ENCODE data around the gene RSPO4. TPM values are rescaled to one million over a fixed set of nuclear protein-coding genes. Genes with fewer than 3 reads are reported as not detected.

The RSPO4 gene
- total RNA-seq, 1 experiment from 2014 or later, result not detected

DNA sequence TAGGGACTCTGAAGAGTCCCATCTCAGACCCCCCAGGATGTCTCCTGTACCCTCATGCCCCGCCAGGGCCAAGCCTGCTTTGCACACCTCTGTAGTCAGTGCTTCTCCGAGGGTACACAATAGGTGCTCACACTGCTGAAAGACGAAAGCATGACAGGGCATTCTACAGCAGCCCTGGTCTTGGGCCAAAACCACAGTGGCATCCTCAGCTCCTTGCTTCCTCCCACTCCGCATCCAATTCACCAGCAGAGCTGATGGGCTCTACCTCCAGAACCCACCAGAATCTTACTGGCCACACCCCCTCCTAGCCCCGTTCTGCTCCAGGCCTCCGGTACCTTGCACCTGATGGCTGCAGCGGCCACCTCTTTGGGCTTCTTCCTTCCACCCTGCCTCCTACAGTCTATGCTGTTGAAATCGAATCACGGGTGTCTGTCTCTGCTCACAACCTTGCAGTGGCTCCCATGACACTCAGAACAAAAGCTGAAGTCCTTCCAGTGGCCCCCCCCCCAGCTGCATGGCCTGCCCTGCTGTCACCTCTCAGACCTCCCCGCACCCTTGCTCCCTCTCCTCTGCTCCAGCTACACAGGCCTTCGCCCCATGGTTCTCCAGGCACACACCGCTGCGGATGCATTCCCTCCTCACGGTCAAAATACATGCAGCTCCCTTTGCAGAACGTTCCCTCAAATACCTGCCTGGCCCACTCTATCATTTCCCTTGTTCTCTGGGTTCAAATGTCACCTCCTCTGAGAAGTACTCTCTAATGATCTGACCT is 87.2 kb downstream of the RSPO4 start:
- H3K9me3 ChIP-seq (ENCODE audit: insufficient read depth, low read depth), result no peaks in the 10 kb centered on the region
- no peaks in the 10 kb centered on the region for H3K79me2 ChIP-seq (ENCODE audit: low read depth)
- H3F3A ChIP-seq (ENCODE audit: insufficient read depth, low read depth), result no peaks in the 10 kb centered on the region
- no peak overlapping the region for H2AFZ ChIP-seq
- no peaks in the 10 kb centered on the region for H3K9me2 ChIP-seq (ENCODE audit: insufficient read depth)
- intact Hi-C loops (cut with micrococcal nuclease; ENCODE audit: unreplicated experiment), result no loop called here
- H3K27me3 ChIP-seq (ENCODE audit: insufficient read depth, low read depth), result peaks cover 33% of the 10 kb centered on the region
- H3K36me3 ChIP-seq (ENCODE audit: low read depth), result no peaks in the 10 kb centered on the region
- no peak overlapping the region for H3K27ac ChIP-seq
- POLR2A ChIA-PET (ENCODE audit: unreplicated experiment), result no interaction called here
- CTCF ChIA-PET, result interaction anchor here (0.5 kb wide), 1 partner anchor 43 kb away, joined by 5 read pairs; no protein-coding TSS in a partner anchor
- H3K4me1 ChIP-seq (replicated peaks; ENCODE audit: insufficient read depth), result no peaks in the 10 kb centered on the region
- no peaks in the 10 kb centered on the region for H4K20me1 ChIP-seq (ENCODE audit: insufficient read depth)
- BruUV-seq (replicated peaks), result no TSS peak
- H3K4me3 ChIP-seq, result no peak overlapping the region
- H3K4me2 ChIP-seq, result no peak overlapping the region
- DNase-seq, result no peak
- no peak for TF ChIP-seq EZH2 (IDR thresholded peaks at IDR 0.05; ENCODE audit: low read depth)
- TF ChIP-seq, protein P1, sequence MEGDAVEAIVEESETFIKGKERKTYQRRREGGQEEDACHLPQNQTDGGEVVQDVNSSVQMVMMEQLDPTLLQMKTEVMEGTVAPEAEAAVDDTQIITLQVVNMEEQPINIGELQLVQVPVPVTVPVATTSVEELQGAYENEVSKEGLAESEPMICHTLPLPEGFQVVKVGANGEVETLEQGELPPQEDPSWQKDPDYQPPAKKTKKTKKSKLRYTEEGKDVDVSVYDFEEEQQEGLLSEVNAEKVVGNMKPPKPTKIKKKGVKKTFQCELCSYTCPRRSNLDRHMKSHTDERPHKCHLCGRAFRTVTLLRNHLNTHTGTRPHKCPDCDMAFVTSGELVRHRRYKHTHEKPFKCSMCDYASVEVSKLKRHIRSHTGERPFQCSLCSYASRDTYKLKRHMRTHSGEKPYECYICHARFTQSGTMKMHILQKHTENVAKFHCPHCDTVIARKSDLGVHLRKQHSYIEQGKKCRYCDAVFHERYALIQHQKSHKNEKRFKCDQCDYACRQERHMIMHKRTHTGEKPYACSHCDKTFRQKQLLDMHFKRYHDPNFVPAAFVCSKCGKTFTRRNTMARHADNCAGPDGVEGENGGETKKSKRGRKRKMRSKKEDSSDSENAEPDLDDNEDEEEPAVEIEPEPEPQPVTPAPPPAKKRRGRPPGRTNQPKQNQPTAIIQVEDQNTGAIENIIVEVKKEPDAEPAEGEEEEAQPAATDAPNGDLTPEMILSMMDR (conservative IDR thresholded peaks at IDR 0.05), result no peak

DNA sequence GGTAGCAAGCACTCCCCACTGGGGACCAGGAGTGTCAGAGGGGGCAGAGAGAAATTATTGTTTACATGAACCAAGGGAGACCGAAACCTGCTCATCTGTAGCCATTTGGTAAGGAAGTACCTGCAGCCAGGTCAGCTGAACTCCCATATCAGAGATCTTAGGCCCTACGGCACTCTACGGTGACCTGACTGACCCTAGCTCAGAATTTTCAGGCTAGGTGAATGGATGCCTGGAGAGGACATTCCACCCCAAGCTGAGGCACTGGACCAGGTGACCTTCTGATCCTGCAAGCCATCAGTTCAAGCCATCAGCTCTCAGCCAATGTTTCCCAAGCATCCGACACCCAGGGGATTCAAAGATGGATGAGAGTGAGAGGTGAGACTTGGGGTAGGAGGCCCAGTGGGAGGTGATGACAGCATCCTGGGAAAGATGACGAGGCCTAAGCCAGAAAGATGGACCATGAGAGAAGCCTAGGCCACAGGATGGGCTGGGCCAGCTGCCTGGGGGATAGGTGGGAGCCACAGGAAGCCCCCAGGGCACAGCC is 88.7 kb downstream of the RSPO4 start:
- ChIA-PET CTCF (no interaction called here), POLR2A (ENCODE audit: unreplicated experiment) (no interaction called here)
- H3K9me3 ChIP-seq (ENCODE audit: insufficient read depth, low read depth), result no peaks in the 10 kb centered on the region
- H2AFZ ChIP-seq, result no peak overlapping the region
- no peak overlapping the region for H3K4me3 ChIP-seq
- H3F3A ChIP-seq (ENCODE audit: insufficient read depth, low read depth), result no peaks in the 10 kb centered on the region
- H3K4me2 ChIP-seq, result no peak overlapping the region
- no peaks in the 10 kb centered on the region for H3K4me1 ChIP-seq (replicated peaks; ENCODE audit: insufficient read depth)
- no peaks in the 10 kb centered on the region for H3K9me2 ChIP-seq (ENCODE audit: insufficient read depth)
- H3K27ac ChIP-seq, result no peak overlapping the region
- DNase-seq, result no peak
- H3K36me3 ChIP-seq (ENCODE audit: low read depth), result no peaks in the 10 kb centered on the region
- no TSS peak for BruUV-seq (replicated peaks)
- H3K79me2 ChIP-seq (ENCODE audit: low read depth), result no peaks in the 10 kb centered on the region
- H4K20me1 ChIP-seq (ENCODE audit: insufficient read depth), result no peaks in the 10 kb centered on the region
- intact Hi-C loops (cut with micrococcal nuclease; ENCODE audit: unreplicated experiment), result no loop called here
- TF ChIP-seq, protein P1 (conservative IDR thresholded peaks at IDR 0.05), result no peak
- no peak for TF ChIP-seq EZH2 (IDR thresholded peaks at IDR 0.05; ENCODE audit: low read depth)
- H3K27me3 ChIP-seq (ENCODE audit: insufficient read depth, low read depth), result peaks cover 33% of the 10 kb centered on the region

DNA sequence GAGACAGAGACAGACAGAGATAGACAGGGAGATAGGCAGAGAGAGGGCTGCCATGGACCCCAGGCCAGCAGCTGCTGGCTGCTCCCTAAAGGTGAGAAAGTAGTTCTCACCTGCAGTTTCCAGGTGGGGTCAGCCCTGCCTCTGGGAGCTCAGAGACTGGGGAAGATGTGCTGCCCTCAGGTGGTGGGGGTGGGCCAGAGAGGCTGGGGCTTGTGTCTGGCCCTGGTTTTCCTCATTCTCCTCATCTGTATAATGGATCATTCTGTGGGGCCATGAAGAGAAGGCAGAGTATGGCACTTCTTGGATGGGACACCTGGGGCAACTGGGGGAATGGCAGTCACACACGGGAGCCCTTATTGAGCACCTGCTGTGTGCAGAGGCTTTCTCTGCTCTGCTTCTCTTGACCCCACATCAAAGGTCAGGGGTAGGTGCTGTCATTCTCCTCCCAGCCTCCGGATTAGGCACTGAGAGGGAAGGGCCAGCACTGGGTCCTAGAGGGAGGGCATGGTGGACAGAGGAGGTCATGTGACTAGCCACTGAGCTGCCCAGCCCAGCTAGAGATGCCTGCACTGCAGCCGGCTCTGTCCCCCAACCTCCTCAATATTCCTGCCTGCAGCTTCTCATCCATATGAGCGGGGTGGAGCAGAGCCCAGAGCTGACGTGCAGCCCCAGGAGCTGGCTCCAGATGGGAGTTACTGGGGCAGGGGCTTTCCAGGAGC is 90.1 kb downstream of the RSPO4 start:
- Histone ChIP-seq H3K9me2 (ENCODE audit: insufficient read depth) (no peaks in the 10 kb centered on the region), H3K9me3 (ENCODE audit: insufficient read depth, low read depth) (no peaks in the 10 kb centered on the region), H3K36me3 (ENCODE audit: low read depth) (no peaks in the 10 kb centered on the region), H4K20me1 (ENCODE audit: insufficient read depth) (no peaks in the 10 kb centered on the region), H3K27ac (no peak overlapping the region), H3K79me2 (ENCODE audit: low read depth) (no peaks in the 10 kb centered on the region), H2AFZ (no peak overlapping the region), H3K27me3 (ENCODE audit: insufficient read depth, low read depth) (peaks cover 33% of the 10 kb centered on the region), H3K4me3 (no peak overlapping the region), H3F3A (ENCODE audit: insufficient read depth, low read depth) (no peaks in the 10 kb centered on the region), H3K4me2 (no peak overlapping the region), H3K4me1 (replicated peaks; ENCODE audit: insufficient read depth) (no peaks in the 10 kb centered on the region)
- intact Hi-C loops (cut with micrococcal nuclease; ENCODE audit: unreplicated experiment), result no loop called here
- no peak for TF ChIP-seq EZH2 (IDR thresholded peaks at IDR 0.05; ENCODE audit: low read depth)
- TF ChIP-seq, protein P1 (conservative IDR thresholded peaks at IDR 0.05), result 0 out of 2 replicates have a peak, but pooled peaks have one; percentile 24
- no peak for DNase-seq
- ChIA-PET CTCF (no interaction called here), POLR2A (ENCODE audit: unreplicated experiment) (no interaction called here)
- no TSS peak for BruUV-seq (replicated peaks)

Measured in PC-9 (cell line).